Measurements from ENCODE around the gene ELP4. TPM values are rescaled to one million over a fixed set of nuclear protein-coding genes. Genes with fewer than 3 reads are reported as not detected.
"Not testable (repeated sequence)": the region's sequence is repeated elsewhere in the genome, so short reads cannot be mapped to it uniquely, and the experiment has no call there.

ELP4 gene
- total RNA-seq, 1 donor from 2014 or later, result 31.4 TPM

GRCh38 chr11:31645747-31646146, 136.2 kb downstream of the ELP4 start:
- DNase-seq, result no peak

GRCh38 chr11:31646216-31646615, 136.6 kb downstream of the ELP4 start:
- no peak for DNase-seq

GRCh38 chr11:31649129-31649966, 139.8 kb downstream of the ELP4 start:
- no peak for DNase-seq

- DNase-seq, result no peak
Measured at GRCh38 chr11:31651208-31651607, 141.6 kb downstream of the ELP4 start.

- DNase-seq, result no peak
Measured at GRCh38 chr11:31651822-31652221, 142.3 kb downstream of the ELP4 start.

- DNase-seq, result no peak
Measured at GRCh38 chr11:31652528-31652927, 143.0 kb downstream of the ELP4 start.

- no peak for DNase-seq
Measured at GRCh38 chr11:31655483-31655882, 145.9 kb downstream of the ELP4 start.

- no peak for DNase-seq
Measured at GRCh38 chr11:31656051-31656450, 146.5 kb downstream of the ELP4 start.

- no peak for DNase-seq
Measured at GRCh38 chr11:31657091-31657490, 147.5 kb downstream of the ELP4 start.

GRCh38 chr11:31664129-31664528, 154.6 kb downstream of the ELP4 start:
- DNase-seq, result no peak

GRCh38 chr11:31664954-31665353, 155.4 kb downstream of the ELP4 start:
- DNase-seq, result no peak

GRCh38 chr11:31671681-31672080, 162.1 kb downstream of the ELP4 start:
- no peak for DNase-seq

GRCh38 chr11:31673108-31673507, 163.5 kb downstream of the ELP4 start:
- not testable (repeated sequence) for DNase-seq

GRCh38 chr11:31676280-31676982, 166.9 kb downstream of the ELP4 start:
- no peak for DNase-seq

GRCh38 chr11:31680770-31681169, 171.2 kb downstream of the ELP4 start:
- no peak for DNase-seq

- no peak for DNase-seq
Measured at GRCh38 chr11:31687256-31687655, 177.7 kb downstream of the ELP4 start.

GRCh38 chr11:31687861-31688260, 178.3 kb downstream of the ELP4 start:
- DNase-seq, result no peak

GRCh38 chr11:31689559-31689958, 180.0 kb downstream of the ELP4 start:
- no peak for DNase-seq

- DNase-seq, result no peak
Measured at GRCh38 chr11:31690041-31690440, 180.5 kb downstream of the ELP4 start.

GRCh38 chr11:31690516-31690915, 180.9 kb downstream of the ELP4 start:
- no peak for DNase-seq

- DNase-seq, result no peak
Measured at GRCh38 chr11:31692466-31692865, 182.9 kb downstream of the ELP4 start.

- DNase-seq, result not testable (repeated sequence)
Measured at GRCh38 chr11:31697049-31697448, 187.5 kb downstream of the ELP4 start.

- DNase-seq, result no peak
Measured at GRCh38 chr11:31699066-31699465, 189.5 kb downstream of the ELP4 start.

- DNase-seq, result no peak
Measured at GRCh38 chr11:31702966-31703365, 193.4 kb downstream of the ELP4 start.

Data from skin of body (tissue), 2 donors.